Fibroblast of skin of left quadriceps (primary cell): ENCODE results near the gene VMO1.

Source experiments
- DNase-seq, 2 experiments: peaks; one replicate each; pipeline ENCODE4 v3.0.0-alpha.2; 2013; ENCODE audit warnings: low read depth in 2 of 2

The VMO1 gene

DNA sequence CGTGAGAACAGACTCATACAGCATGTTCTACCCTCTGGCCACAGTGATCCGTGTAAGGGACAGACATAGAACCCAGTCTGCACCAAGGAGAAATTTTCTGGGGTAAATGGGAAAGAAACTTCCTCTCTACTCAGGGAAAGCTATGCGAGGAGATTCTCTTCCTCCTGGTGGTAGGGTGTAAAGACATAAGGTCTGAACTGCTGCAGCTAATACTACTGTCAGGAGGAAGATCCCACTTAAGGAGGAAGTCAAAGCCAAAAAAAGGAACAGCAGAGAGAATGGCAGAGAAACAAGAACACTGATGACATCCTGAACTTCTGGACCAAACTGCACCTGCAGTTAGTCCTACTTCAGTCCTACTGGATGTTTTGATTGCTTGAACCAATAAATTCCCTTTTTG lies 21.6 kb downstream of the VMO1 start:
- DNase-seq: no peak

GRCh38 chr17:4759776-4760236 lies 26.4 kb downstream of the VMO1 start:
- DNase-seq: no peak

DNA sequence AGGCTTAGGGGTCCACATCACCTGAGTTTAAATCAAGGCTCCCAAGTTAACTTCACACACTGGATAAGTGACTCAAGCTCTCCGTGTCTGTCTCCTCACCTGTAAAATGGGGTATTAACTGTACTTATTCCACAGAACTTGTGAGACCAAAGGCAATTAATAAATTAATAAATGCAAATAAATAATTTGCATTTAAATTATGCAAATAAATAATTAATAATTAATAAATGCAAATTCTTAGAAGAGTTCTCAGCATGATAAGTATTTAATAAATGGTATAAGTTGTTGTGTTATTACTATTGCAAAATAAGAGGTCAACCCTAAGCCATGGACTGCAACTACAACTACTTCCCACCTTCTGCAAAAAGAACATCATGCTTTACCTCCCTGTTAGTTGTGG lies 32.8 kb downstream of the VMO1 start:
- DNase-seq: no peak

GRCh38 chr17:4751932-4752331 lies 34.2 kb downstream of the VMO1 start:
- DNase-seq: no peak

DNA sequence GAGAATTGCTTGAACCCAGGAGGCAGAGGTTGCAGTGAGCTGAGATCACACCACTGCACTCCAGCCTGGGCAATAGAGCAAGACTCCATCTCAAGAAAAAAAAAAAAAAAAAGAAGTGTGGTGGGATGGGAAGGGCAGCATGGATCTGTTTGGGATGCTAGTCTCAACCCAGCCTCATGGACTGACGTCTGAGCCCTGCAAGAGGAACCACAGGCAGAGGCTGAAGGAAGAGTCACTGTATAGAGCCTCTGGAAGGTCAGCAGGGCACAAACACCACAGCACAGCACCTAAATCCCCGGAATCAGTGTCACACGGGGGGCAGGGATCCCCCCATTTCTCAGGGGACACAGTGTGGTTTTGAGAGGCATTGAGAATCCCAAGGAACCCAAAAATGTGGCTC lies 35.6 kb downstream of the VMO1 start:
- DNase-seq: no peak

- no peak for DNase-seq
These were observed 37.5 kb downstream of the VMO1 start for GRCh38 chr17:4748686-4749085.

GRCh38 chr17:4747847-4748246 lies 38.3 kb downstream of the VMO1 start:
- DNase-seq: no peak

DNA sequence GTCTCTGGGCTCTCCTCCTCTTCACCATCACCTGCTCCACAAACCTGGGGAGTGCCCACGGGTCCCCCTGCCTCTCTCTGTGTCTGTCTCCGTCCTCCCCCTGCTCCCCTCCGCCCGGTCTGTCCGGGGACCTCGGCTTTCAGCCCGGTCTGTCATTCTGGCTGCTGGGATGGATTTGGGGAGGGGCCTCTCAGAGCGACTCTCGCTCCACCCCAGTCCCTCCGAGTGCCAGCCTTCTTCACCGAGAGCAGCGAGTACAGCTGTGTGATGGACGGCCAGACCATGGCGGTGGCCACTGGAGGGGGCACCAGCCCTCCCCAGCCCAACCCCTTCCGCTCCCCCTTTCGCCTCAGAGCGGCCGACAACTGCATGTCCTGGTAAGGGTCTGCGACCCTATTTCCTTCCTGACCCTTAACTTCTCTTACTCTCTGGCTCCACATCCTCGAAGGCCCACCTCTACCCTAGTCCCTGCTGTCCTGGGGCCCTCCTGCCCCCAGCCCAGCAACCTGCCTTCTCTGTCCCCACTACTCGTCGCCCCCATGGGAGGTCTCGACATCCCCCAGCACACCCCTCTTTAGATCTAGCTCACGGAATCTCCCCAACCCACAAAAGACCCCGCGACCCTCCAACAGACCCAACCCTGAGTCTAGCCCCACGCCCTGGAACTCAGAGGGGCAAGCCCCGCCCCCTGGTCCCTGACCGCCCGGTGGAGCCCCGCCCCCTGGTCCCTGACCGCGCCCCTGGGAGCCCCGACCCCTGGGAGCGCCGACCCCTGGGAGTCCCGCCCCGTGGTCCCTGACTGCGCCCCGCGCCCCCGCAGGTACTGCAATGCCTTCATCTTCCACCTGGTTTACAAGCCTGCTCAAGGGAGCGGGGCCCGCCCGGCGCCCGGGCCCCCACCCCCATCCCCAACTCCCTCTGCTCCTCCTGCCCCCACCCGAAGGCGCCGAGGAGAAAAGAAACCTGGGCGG lies 40.9 kb downstream of the VMO1 start:
- DNase-seq: no peak

DNA sequence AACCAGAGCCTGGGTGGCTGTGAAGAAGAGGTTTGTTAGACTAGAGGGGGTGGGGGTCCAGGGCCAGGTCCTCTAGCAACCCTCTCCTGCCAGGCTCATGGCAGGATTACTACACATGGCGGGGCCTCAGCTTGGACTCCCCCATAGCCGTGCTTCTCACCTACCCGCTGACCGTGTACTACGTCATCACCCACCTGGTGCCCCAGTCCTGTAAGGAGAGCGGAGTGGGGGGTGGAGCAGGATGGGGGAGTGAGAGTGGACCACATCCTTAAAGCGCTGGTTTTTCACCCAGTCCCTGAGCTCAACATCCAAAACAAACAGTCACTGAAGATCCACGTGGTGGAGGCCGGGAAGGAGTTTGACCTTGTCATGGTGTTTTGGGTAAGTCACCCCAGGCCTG lies 42.3 kb downstream of the VMO1 start:
- DNase-seq: no peak

DNA sequence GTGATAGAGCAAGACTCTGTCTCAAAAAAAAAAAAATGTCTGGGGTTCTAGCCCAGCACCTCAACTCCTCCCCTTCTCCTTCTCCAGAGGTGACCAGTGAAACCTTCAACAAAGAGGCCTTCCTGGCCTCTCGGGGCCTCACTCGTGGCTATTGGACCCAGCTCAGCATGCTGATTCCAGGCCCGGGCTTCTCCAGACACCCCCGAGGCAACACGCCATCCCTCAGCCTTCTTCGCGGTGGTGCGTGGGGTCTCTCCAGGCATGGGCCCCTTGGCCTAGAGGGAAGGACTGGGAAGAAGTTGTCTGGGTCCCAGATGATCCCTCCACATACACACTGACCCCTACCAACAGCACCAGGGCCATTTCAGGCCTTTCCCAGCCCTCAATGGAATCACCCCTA lies 42.9 kb downstream of the VMO1 start:
- DNase-seq: no peak

GRCh38 chr17:4742629-4743028 lies 43.5 kb downstream of the VMO1 start:
- DNase-seq: no peak

GRCh38 chr17:4742133-4742532 lies 44.0 kb downstream of the VMO1 start:
- no peak for DNase-seq

DNA sequence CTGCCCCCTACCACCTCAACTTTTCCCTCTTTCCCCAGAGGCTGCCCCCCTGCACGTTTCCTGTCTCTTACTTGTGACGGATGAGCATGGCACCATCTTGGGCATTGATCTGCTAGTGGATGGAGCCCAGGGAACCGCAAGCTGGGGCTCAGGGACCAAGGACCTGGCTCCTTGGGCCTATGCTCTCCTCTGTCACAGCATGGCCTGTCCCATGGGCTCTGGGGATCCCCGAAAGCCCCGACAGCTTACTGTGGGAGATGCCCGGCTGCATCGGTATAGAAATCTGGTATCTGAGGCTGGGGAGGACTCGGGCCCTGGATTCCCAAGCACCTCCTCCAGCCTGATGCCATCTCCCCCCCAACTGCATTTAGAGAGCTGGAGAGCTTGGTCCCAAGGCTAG lies 44.6 kb downstream of the VMO1 start:
- no peak for DNase-seq

GRCh38 chr17:4740584-4740983 lies 45.6 kb downstream of the VMO1 start:
- no peak for DNase-seq

- no peak for DNase-seq
These were observed 46.2 kb downstream of the VMO1 start for GRCh38 chr17:4740025-4740351.

DNA sequence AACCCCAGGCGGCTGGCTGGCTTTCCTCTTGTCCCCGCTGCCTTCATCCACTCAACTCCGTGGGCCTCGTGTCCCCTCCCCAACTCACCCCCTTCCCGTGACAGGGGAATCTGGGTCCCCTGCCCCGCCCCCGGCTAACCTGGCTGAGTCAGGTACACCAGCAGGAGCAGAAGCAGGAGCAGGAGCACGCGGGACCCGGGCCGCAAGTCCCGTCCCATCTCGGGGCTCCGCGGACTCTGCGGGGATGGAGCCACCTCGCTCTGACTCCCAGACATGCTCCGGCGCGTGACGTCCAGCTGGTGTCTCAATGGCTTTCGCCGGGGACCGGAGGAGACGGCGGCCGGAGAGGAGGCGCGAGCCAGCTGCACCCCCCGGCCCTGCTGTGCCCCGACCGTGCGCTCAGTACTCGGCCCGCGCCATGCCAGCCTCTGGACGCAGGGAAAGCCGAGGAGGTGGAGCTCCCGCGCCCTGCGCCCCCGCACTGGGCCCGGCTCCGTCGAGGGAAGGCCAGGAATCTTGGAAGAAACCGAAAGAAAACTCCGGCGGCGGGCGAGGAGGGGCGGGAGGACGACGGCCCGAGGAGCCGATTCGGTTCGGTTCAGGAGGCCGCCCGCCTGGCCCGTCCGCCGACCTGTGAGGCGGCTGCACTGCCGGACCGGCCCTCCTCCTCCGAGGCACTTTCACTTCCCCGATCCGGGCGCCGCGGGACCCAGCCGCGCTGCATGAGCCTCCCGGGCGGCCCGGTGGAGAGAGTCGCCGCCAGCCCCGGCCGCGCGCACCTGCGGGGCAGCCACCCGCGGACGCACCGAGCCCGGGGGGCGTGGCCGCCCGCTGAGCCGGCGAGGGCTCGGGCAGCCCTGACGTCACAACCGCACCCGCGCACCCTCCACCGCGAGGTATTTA lies 46.8 kb downstream of the VMO1 start, which contains the start of the genes CXCL16 and ZMYND15:
Gene CXCL16, minus strand, starts transcription at position 807 of the 903 bp plus-strand sequence. Its CDS starts 589 bp downstream, at position 218.
Gene ZMYND15, plus strand, starts transcription at position 712 of the 903 bp plus-strand sequence. CDS start 716 bp downstream, outside the sequence.
- no peak for DNase-seq

DNA sequence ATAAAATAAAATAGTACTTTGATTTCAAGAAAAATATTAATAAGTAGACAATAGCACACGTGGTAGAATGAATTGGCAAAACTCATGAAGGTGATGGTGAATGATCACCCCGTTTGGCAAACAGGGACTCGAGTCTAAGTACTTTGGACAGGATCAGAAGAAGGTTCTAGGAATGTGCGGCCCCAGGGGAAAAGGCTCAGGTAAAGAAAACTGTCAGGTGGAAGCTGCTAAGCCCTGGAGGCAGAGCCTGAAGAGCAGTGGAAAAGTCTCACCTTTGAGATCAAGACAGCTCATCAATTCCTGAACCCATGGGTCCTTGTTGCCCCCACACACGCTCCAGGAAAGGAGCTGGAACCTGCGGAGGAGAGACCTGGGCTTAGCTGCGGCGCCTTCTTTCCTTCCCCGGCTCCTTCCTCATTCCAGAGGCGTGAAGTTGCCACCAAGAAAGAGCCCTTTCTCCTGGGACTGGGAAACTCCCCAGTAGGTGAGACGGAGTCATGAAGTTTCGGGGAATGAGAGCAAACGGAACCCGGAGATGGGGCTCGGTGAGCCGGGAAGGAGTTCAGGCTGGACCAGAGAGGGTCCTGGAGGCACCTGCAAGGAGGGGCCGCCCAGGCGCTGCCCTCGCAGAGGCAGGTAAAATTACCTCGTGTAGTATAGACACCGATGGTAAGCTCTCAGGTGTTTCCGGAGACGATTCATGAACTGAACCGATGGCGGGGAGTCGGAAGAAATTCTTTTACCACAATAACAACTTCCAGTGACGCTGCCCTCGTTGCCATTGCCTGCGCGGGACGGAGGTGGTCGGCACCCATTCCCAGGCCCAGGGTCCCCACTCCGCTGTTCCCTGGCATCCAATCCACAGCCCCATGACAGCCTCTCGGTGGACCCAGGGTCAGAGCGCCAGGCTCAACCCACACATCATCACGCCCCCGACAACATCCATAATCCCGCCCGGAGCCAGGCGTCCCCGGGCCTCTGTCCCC lies 47.7 kb downstream of the VMO1 start:
- DNase-seq: no peak

DNA sequence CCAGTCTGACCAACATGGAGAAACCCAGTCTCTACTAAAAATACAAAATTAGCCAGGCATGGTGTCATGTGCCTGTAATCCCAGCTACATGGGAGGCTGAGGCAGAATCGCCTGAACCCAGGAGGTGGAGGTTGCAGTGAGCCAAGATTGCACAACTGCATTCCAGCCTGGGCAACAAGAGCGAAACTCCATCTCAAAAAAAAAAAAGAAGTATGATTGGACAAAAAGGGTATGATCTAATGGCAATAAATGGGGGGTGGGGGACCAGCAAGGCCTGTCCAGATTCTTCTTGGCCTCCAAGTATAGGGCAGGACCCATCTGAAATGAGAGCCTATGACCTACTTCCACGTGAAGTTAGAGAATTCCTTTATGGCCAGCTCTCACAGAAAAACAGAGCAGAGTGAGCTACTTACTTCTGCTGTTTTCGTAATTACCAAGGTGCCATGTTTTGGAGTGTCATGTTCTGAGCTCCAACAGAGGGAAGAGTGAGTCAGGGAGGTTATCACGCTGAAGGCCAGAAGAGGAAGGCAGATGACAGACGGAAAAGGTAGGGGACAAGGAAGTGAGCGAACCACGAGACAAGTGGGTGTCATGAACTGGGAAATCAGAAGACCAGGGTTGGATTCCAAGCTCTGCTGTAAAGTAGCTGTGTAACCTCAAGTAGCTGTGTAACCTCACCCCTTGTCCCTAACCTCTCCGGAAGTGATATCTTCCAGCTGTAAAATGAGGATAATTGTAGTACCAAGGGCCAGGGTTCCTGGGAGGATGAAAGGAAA lies 50.1 kb downstream of the VMO1 start:
- DNase-seq: no peak
